GM12801 (cell line): ENCODE results near the gene RALGAPA2.

ENCODE experiments used
- CTCF ChIP-seq: IDR thresholded peaks from one replicate; pipeline ENCODE4 v1.5.1; 2011; ENCODE audit warnings: control low read depth; ENCODE audit not compliant: insufficient read length; ENCODE audit errors: extremely low read depth

RALGAPA2 gene

GRCh38 chr20:20411836-20412235, 300.6 kb downstream of the RALGAPA2 start:
- TF ChIP-seq CTCF = no peak

GRCh38 chr20:20411402-20411801, 301.0 kb downstream of the RALGAPA2 start:
- no peak for TF ChIP-seq CTCF

- no peak for TF ChIP-seq CTCF
Observed at GRCh38 chr20:20410678-20411077, 301.8 kb downstream of the RALGAPA2 start.

- no peak for TF ChIP-seq CTCF
Observed at GRCh38 chr20:20409331-20409730, 303.1 kb downstream of the RALGAPA2 start.

- TF ChIP-seq CTCF = no peak
Observed at GRCh38 chr20:20407891-20408805, 304.3 kb downstream of the RALGAPA2 start.

- TF ChIP-seq CTCF = no peak
Observed at GRCh38 chr20:20406306-20406705, 306.1 kb downstream of the RALGAPA2 start.

- no peak for TF ChIP-seq CTCF
Observed at GRCh38 chr20:20405623-20406022, 306.8 kb downstream of the RALGAPA2 start.
